ENCODE measurements around the gene HMGN1.

Gene HMGN1

DNA sequence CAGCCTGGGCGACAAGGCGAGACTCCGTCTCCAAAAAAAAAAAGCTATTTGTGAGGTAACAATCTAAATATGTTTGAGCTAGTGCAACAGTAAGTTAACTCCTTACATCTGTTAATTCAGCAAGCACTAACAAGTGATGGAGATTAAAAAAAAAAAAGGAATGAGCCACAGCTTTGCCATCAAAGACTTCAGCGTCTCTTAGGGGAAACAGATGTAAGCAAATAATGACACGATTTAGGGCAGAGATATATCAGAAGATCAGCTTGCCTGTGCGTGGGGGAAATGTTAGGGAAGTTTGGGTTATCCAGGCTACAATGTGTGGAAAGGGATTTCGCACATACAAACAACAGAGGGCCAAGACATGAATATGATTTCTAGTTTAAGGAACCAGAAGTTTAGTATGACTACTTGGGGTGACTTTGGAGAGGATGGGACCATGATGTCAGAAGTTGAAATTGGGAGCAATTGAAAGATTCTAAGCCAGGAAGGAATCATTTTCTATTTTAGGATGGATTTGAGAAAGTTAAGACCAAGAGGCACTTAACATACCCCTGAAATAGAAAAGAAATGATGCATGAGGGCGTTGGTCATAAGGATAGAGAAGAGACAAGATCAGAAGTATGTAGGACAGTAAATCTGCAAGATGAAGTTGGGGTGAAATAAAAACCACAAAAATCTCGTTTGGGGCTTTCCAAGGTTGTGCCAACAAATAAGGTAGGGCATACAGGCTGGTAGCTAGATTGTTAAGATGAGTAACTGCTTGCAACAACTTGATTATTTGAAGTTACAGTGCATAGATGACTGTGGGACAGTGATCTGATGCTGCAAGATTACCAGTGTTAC, 33.1 kb downstream of the HMGN1 start:
- no peak overlapping the region for H3K4me3 ChIP-seq (ENCODE audit: control insufficient read depth, low read depth, low read length)
- DNase-seq (ENCODE audit: low read depth): no peak
- TF ChIP-seq, protein P1, sequence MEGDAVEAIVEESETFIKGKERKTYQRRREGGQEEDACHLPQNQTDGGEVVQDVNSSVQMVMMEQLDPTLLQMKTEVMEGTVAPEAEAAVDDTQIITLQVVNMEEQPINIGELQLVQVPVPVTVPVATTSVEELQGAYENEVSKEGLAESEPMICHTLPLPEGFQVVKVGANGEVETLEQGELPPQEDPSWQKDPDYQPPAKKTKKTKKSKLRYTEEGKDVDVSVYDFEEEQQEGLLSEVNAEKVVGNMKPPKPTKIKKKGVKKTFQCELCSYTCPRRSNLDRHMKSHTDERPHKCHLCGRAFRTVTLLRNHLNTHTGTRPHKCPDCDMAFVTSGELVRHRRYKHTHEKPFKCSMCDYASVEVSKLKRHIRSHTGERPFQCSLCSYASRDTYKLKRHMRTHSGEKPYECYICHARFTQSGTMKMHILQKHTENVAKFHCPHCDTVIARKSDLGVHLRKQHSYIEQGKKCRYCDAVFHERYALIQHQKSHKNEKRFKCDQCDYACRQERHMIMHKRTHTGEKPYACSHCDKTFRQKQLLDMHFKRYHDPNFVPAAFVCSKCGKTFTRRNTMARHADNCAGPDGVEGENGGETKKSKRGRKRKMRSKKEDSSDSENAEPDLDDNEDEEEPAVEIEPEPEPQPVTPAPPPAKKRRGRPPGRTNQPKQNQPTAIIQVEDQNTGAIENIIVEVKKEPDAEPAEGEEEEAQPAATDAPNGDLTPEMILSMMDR (conservative IDR thresholded peaks at IDR 0.05; ENCODE audit: control insufficient read depth, insufficient read depth, low read depth, low read length): no peak

DNA sequence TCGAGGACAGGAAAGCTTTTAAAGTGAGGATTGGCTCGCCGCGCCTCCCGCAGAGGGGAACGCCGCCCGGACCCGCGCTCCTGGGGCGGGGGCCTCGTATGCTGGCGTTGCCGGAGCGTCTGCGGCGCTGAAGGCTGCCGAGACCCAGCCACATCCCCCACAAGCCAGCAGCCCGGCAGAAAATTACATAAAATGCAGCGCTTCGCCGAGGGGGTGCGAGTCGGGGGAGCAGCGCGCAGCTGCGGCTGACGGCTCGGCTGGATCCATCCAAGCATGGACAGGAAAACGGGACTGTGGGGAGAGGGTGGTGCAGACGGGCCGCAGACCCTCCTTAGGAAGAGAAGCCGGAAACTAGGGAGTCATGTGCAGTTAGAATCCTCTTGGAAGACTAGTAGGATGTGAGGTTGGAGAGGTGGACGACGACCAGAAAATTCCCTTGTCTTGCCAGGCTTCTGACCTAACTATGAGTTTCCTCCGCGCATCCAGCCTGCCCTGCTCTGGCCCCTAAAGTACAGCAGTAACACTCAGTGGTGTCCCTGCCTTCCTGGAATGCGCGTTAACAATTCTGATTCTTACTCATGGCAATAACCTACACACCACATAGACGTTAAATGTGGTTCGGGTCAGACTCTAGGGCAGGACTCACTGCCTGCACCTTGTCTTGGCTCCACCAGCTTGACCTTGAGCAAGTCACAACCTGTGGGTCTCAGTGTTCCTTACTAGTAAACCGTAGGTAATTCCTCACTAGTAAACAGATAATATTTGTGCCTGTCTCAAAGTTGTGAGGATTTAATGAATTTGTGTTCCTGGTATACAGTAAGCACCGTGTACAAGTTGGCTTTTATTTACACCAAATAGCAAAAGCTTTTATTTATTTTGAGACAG, 34.5 kb downstream of the HMGN1 start:
- DNase-seq (ENCODE audit: low read depth): peak; percentile 76
- TF ChIP-seq, protein P1 (conservative IDR thresholded peaks at IDR 0.05; ENCODE audit: control insufficient read depth, insufficient read depth, low read depth, low read length): no peak
- H3K4me3 ChIP-seq (ENCODE audit: control insufficient read depth, low read depth, low read length): peak overlapping the region; percentile 66

DNA sequence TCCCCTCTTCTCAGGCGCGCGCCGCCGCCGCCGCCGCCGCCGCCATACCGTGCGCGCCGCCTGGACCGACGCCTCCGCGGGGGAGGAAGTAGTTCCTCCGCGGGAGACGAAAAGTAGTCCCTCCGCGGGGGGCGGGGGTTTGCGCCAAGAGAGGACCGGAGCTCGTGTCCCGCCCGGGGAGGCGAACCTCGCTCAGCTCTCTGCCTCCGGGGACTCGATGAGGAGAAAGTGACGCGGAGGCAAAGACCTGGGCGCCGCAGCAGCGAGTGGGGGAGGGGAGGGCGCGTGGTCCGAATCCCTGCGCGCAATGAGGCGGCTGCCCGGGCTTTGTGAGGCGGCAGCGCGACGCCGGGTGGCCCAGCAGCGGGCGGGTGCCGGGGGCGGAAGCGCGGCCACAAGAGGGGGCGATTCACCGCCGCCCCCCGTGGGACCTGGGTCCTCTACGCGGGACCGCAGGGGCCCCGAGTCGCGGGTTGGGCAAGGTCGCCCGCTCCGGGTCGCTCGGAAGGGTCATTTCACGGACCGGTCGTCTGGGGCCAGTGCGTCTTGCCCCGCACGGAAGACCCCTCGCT, 35.2 kb downstream of the HMGN1 start, which contains the start of gene BRWD1:
Gene BRWD1, minus strand, starts transcription at position 62 of the 572 bp plus-strand sequence. CDS start 141 bp downstream, outside the sequence.
- peak within 1 kb of the TSS; percentile 66 for H3K4me3 ChIP-seq (ENCODE audit: control insufficient read depth, low read depth, low read length)
- DNase-seq (ENCODE audit: low read depth): peak; percentile 71
- TF ChIP-seq, protein P1 (conservative IDR thresholded peaks at IDR 0.05; ENCODE audit: control insufficient read depth, insufficient read depth, low read depth, low read length): no peak

DNA sequence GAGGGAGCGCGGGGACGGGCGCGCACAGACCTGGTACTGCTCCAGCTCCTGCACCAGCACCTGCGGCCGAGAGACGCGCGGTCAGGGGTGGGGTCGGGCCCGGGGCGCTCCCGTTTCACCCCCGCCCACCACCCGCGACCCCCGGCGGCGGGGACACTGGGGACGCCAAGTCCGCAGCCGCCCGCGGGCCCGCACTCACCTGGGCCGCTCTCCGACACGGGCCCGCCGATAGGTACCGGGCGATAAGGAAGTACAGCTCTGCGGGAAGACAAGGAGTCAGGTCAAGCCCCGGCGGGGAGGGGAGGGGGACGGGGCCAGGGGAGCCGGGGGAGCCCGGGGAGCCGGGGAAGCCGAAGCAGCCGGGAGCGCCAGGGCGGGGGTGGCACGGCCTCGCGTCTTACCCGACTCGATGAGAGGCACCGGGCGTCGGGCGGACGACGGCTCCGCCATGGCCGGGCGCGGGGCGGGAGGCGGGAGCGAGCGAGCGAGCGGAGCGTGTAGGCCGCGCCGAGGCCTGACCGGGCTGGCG, 35.8 kb downstream of the HMGN1 start:
- H3K4me3 ChIP-seq (ENCODE audit: control insufficient read depth, low read depth, low read length): peak overlapping the region; percentile 66
- TF ChIP-seq, protein P1 (conservative IDR thresholded peaks at IDR 0.05; ENCODE audit: control insufficient read depth, insufficient read depth, low read depth, low read length): no peak
- no peak for DNase-seq (ENCODE audit: low read depth)

DNA sequence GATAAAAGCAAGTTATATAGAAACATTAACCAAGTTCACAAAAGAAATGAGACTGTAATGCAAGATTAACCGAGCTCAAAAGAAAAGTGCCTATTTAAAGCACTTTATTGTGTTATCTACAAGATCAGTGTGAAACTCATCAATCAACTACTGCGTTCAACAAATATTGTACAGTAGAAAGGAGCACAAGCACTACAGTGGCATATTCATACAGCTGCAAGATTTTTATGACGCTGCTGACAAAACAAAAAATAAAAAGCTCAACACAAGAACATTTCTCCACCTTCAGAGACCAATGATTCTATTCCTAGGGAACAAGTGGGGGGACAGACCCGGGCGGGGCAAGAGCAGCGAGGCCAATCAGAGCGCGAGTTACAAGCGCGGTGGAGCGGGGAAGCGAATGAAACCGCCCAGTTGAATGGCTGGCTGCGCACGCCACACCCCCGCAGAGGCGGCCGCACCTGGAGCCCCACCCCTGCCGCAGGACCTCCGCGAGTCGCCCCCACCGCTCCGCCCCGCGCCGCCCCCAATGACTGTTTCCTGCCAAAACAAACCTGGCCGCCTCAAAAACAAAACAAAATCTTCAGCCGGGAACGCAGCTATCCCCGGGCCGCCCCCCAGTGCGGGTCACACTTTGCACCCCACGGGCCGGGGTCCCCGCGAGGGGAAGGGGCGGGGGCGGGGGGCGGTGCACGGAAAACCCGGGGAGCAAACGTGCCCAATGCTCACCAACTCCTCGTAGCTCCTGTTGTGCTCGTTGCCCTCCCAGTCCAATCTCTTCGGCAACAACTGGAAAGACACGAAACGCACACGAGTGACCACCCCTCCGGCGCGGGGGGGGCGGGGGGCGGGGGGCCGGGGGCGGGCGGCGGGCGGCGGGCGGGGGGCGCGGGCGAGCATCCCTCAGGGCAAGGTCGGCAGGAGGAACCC, 36.5 kb downstream of the HMGN1 start:
- TF ChIP-seq, protein P1 (conservative IDR thresholded peaks at IDR 0.05; ENCODE audit: control insufficient read depth, insufficient read depth, low read depth, low read length): no peak
- peak overlapping the region; percentile 66 for H3K4me3 ChIP-seq (ENCODE audit: control insufficient read depth, low read depth, low read length)

More for the DNA sequence above, 36.5 kb downstream of the HMGN1 start:
- peak; percentile 85 for DNase-seq (ENCODE audit: low read depth)

Data from fibroblast of mammary gland (primary cell).